Coronary artery (tissue), 2 donors: ENCODE measurements around the gene VPS39.
A peak's percentile ranks its signal among the peaks of the same experiment; 100 is the strongest.

Experiments used
- DNase-seq: peaks from one replicate; pipeline ENCODE4 v3.0.0-alpha.2; 2017; ENCODE audit warnings: low spot score
- H3K27ac ChIP-seq, 2 donors: fragments of 200-600 bp; sonication (generic); one replicate each; pipeline ENCODE4 v1.5.1; 2016 to 2019
- H3K4me3 ChIP-seq: fragments of 200-600 bp; sonication (generic); 2 replicates; pipeline ENCODE4 v1.5.1; 2016; ENCODE audit warnings: mild to moderate bottlenecking, moderate library complexity
- TF ChIP-seq, protein P1 (sequence below): fragments of 200-600 bp; sonication (generic); IDR thresholded peaks from one replicate; pipeline ENCODE4 v1.5.1; 2019; ENCODE audit warnings: antibody characterized with exemption

VPS39 gene

GRCh38 chr15:42152196-42152920, 55.7 kb downstream of the VPS39 start:
- Histone ChIP-seq H3K27ac (no peak overlapping the region), H3K4me3 (no peak overlapping the region)
- TF ChIP-seq, protein P1, sequence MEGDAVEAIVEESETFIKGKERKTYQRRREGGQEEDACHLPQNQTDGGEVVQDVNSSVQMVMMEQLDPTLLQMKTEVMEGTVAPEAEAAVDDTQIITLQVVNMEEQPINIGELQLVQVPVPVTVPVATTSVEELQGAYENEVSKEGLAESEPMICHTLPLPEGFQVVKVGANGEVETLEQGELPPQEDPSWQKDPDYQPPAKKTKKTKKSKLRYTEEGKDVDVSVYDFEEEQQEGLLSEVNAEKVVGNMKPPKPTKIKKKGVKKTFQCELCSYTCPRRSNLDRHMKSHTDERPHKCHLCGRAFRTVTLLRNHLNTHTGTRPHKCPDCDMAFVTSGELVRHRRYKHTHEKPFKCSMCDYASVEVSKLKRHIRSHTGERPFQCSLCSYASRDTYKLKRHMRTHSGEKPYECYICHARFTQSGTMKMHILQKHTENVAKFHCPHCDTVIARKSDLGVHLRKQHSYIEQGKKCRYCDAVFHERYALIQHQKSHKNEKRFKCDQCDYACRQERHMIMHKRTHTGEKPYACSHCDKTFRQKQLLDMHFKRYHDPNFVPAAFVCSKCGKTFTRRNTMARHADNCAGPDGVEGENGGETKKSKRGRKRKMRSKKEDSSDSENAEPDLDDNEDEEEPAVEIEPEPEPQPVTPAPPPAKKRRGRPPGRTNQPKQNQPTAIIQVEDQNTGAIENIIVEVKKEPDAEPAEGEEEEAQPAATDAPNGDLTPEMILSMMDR: no peak
- no peak for DNase-seq

- H3K27ac ChIP-seq: no peak overlapping the region
- H3K4me3 ChIP-seq: no peak overlapping the region
- DNase-seq: peak; percentile 56
- TF ChIP-seq, protein P1: no peak
These were observed 56.4 kb downstream of the VPS39 start for GRCh38 chr15:42151736-42152135.

- Histone ChIP-seq H3K4me3 (no peak overlapping the region), H3K27ac (no peak overlapping the region)
- peak; percentile 41 for DNase-seq
- TF ChIP-seq, protein P1: no peak
These were observed 57.0 kb downstream of the VPS39 start for GRCh38 chr15:42151141-42151561.

DNA sequence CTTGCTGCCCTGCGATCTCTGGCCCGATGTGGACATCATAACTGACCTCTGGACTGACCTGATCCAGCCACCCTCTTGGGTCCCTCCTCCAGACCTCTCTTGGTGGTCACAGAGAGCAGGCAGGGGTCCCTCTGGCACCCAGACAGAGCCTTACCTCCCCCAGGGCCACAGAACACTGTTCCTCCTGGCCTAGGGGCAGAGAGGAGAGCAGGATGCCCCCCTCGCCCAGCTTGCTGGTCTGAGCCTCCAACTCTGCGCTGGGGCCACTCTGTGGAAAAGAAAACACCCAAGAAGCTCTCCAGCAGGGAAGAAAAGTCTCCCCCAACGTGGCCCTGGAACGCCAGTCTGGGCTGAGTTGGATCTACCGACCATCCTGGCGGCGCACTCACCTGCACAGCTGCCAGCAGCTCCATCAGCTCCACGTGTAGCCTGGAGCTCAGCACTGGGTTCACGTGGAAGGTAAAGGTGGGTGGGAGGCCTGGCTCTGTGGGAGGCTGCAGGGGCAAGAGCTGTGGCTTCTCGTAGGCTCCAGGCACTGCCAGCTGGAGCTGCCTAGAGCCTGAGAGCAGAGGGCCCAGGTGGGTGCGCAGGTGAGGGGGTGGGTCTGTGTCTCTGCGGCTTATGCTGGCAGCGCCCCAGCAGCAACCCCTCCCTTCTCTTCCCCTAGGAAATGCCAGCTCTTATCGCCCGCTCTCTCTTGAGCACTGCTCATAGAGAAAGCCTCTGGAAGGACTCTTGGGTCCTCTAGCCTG, 57.7 kb downstream of the VPS39 start:
- Histone ChIP-seq H3K27ac (no peak overlapping the region), H3K4me3 (no peak overlapping the region)
- TF ChIP-seq, protein P1: no peak
- DNase-seq: peak; percentile 45

- Histone ChIP-seq H3K4me3 (no peak overlapping the region), H3K27ac (no peak overlapping the region)
- DNase-seq: peak; percentile 62
- TF ChIP-seq, protein P1: no peak
These were observed 58.4 kb downstream of the VPS39 start for GRCh38 chr15:42149493-42150218.

- DNase-seq: peak; percentile 53
- TF ChIP-seq, protein P1: no peak
These were observed 59.2 kb downstream of the VPS39 start for GRCh38 chr15:42148808-42149492.

More at GRCh38 chr15:42148808-42149492, 59.2 kb downstream of the VPS39 start:
- H3K4me3 ChIP-seq: no peak overlapping the region
- no peak overlapping the region for H3K27ac ChIP-seq
